Measurements from ENCODE around the gene ARFRP1. TPM values are rescaled to one million over a fixed set of nuclear protein-coding genes. Genes with fewer than 3 reads are reported as not detected.

ARFRP1 gene
- total and polyA plus RNA-seq, 2 of the 4 experiments (the other 2 are of a cell fraction): 25.3 to 36.6 TPM

- Histone ChIP-seq H3K23ac (ENCODE audit: low read depth, low read length) (peak overlapping the region; percentile 91), H3K27ac (ENCODE audit: insufficient read depth, low read length) (peak overlapping the region; percentile 81), H3K36me3 (ENCODE audit: control insufficient read depth, insufficient read depth, low read length) (peaks cover 23% of the 10 kb centered on the region; the same call in 1 of the 2 replicates), H4K8ac (ENCODE audit: low read depth in 2 of 2, low read length in 2 of 2) (peak overlapping the region; percentile 64 to 78), H3K14ac (replicated peaks; ENCODE audit: low read depth, low read length) (peak overlapping the region; percentile 65), H4K20me1 (ENCODE audit: insufficient read depth, low read length) (peaks cover 3% of the 10 kb centered on the region; the same call in 1 of the 2 replicates), H4K5ac (ENCODE audit: low read depth, low read length) (peak overlapping the region; percentile 48), H3K4me1 (ENCODE audit: control insufficient read depth, insufficient read depth, low read length) (peaks cover 13% of the 10 kb centered on the region), H2BK5ac (ENCODE audit: low read depth, low read length, poor library complexity, severe bottlenecking) (peak overlapping the region; percentile 38), H3K79me1 (ENCODE audit: low read depth in 1 of 2, low read length in 2 of 2) (peaks cover 15 to 41% of the 10 kb centered on the region in 2 experiments), H3K9me3 (ENCODE audit: control insufficient read depth, insufficient read depth, low read length) (no peaks in the 10 kb centered on the region), H2BK20ac (ENCODE audit: low read depth, low read length) (no peak overlapping the region), H2BK120ac (ENCODE audit: low read depth, low read length) (no peak overlapping the region), H3K18ac (ENCODE audit: low read depth, low read length) (no peak overlapping the region), H3K4me3 (ENCODE audit: insufficient read depth, low read depth, low read length) (peak overlapping the region; percentile 85), H3K9ac (ENCODE audit: low read depth, low read length) (peak overlapping the region; percentile 85), H4K91ac (ENCODE audit: insufficient read depth, low read depth, low read length) (peak overlapping the region; percentile 13), H3K4ac (ENCODE audit: low read depth, low read length) (peak overlapping the region; percentile 61), H2BK15ac (ENCODE audit: low read depth, low read length) (no peak overlapping the region), H3K27me3 (ENCODE audit: control insufficient read depth, insufficient read depth, low read length) (no peaks in the 10 kb centered on the region), H2AK5ac (ENCODE audit: low read depth, low read length) (peak overlapping the region; percentile 83), H2AFZ (replicated peaks; ENCODE audit: low read length, poor library complexity) (peak overlapping the region; percentile 98), H2AK9ac (replicated peaks; ENCODE audit: low read depth, low read length, poor library complexity) (peak overlapping the region; percentile 88), H3K9me1 (ENCODE audit: insufficient read depth, low read length) (0 out of 2 replicates have a peak, but pooled peaks cover 12% of the 10 kb centered on the region), H3K56ac (ENCODE audit: extremely low read depth, insufficient read depth, low read length) (peak overlapping the region; percentile 42; the same call in 1 of the 2 replicates), H3K4me2 (ENCODE audit: low read depth, low read length) (peak overlapping the region; percentile 81)
- BruUV-seq (replicated peaks): TSS peak; percentile 40
- 0% methylated on average over 8 of the region's 25 CpGs; no CpG with 5 or more reads in 1 of the 2 experiments for WGBS, 2 experiments (ENCODE audit: extremely low coverage in 2 of 2, insufficient read length in 1 of 2)
- TF ChIP-seq RAD21 (IDR thresholded peaks at IDR 0.05; ENCODE audit: low read length) (0 out of 2 replicates have a peak, but pooled peaks have one; percentile 3), CEBPB (IDR thresholded peaks at IDR 0.05; ENCODE audit: low read depth, low read length) (no peak)
- intact Hi-C loops (cut with micrococcal nuclease): loop anchor here (10.0 kb wide), 1 partner anchor 124 kb away; the partner anchor contains the start of gene PTK6
- ATAC-seq (ENCODE audit: low read depth) (peak; percentile 48), DNase-seq (peak; percentile 40)
- in situ Hi-C loops (cut with MboI; ENCODE audit: low sequenced_read_pairs): no loop called here
- dilution Hi-C loops (cut with HindIII; ENCODE audit: low sequenced_read_pairs, unreplicated experiment): no loop called here
- CTCF ChIA-PET: no interaction called here
- POLR2A ChIA-PET (ENCODE audit: unreplicated experiment): interaction anchor here (0.6 to 0.7 kb wide), 2 partner anchors 85 to 298 kb away, joined by 3 read pairs; partner anchors contain the start of gene UCKL1
Measured at GRCh38 chr20:63658749-63659187, 49.0 kb downstream of the ARFRP1 start.
